ENCODE results near the gene LY6G6F. TPM values are rescaled to one million over a fixed set of nuclear protein-coding genes. Genes with fewer than 3 reads are reported as not detected.

LY6G6F gene
- total and polyA plus RNA-seq, 2 of the 13 experiments (the other 11 are each of a cell fraction or from before 2014, with no cell fraction given), result not detected

DNA sequence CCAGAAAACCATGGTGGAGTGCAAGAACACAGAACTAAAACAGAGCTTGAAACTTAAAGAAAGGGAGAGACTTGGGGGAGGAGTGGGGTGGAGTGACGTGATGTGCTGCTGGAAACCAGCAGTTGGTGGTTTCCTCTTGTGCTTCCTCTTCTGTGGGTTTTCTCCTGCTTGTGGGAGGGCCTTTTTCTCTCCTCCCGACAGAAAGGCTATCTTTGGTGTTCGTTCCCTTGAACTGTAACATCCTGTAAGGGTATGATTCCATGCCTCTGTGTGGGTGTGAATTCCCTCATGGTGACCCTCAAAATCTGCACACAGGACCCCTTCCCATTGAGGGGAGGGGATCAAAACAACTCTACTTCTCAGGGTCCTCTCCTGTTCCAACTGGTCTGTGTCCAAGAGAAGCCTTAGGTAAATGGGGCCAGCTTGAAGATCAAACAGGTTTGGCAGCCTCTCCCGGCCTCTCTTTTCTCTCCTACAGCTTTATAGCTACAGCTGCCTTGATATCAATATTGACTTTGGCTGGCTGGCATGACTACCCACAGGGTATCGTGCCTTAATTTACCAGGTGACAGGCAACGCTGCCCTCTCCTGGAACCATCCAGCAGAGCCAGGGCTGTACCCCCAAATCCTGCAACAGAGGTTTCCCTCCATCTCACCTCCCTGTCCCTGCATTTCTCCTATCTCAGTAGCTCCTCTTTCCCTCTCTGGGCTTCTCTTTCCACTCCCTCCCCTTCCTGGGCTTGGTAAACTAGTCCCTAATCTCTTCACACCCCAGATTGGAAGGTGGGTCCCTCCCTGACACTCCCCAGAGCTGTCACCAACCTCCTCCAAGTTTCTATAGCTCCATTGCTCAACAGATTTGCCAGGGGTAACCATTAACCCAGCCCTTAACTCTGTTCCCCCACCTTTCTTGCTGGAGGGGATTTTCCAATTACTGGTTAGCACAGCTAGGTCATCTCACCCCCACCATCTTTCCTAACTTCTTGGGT lies 31.6 kb downstream of the LY6G6F start:
- no peak overlapping the region for H2AFZ ChIP-seq (ENCODE audit: low read length)
- DNase-seq (ENCODE audit: low spot score) (peak; percentile 97), FAIRE-seq (peak; percentile 98), ATAC-seq (peak; percentile 25)
- peaks cover 16% of the 10 kb centered on the region; the same call in 1 of the 2 replicates for H4K20me1 ChIP-seq (ENCODE audit: insufficient read depth, low read length)
- H3K27me3 ChIP-seq (ENCODE audit: control insufficient read depth in 1 of 2, insufficient read depth in 2 of 2, low read length in 2 of 2), result no peaks in the 10 kb centered on the region; a peak in 1 of 5 replicates
- CTCF ChIA-PET (ENCODE audit: low intra/inter-chr PET ratio, low total read pairs), result interaction anchor here (1.7 kb wide), 1 partner anchor 9 kb away, joined by 4 read pairs; the partner anchor contains the start of gene DDAH2
- in situ Hi-C loops (cut with HindIII; ENCODE audit: extremely low pct_ligation_motif_present, low pct_unique_long_range_greater_than_20kb), result no loop called here
- H3K36me3 ChIP-seq (replicated peaks in 1 of 2; ENCODE audit: control insufficient read depth in 1 of 2, insufficient read depth in 2 of 2, low read length in 2 of 2), result peaks cover 7 to 22% of the 10 kb centered on the region in 2 experiments
- H3K4me2 ChIP-seq (ENCODE audit: low read depth, low read length), result peak overlapping the region; percentile 98
- intact Hi-C loops (cut with micrococcal nuclease; ENCODE audit: unreplicated experiment), result loop anchor here (1.0 to 5.0 kb wide), 4 partner anchors 9 to 97 kb away; partner anchors contain the start of genes ABHD16A, DDAH2 and LSM2
- POLR2A ChIA-PET, result interaction anchor here (0.8 to 11.3 kb wide), 60 partner anchors 9 to 1233 kb away, joined by 3 to 279 read pairs (median 8); partner anchors contain the start of genes ABHD16A, APOM, ATF6B and BAG6
- 1% methylated on average over 6 of the region's 6 CpGs for WGBS (ENCODE audit: low lambda C conversion rate)
- H3K4me1 ChIP-seq (ENCODE audit: insufficient read depth, low read length), result peaks cover 58% of the 10 kb centered on the region
- H3K9me3 ChIP-seq (ENCODE audit: low read length), result no peaks in the 10 kb centered on the region
- H3K4me3 ChIP-seq (replicated peaks in 1 of 3; ENCODE audit: insufficient read depth in 1 of 3, low read depth in 2 of 3, low read length in 3 of 3), result peak overlapping the region; percentile 48 to 92 (median 92)
- peaks cover 38% of the 10 kb centered on the region for H3K79me2 ChIP-seq (ENCODE audit: insufficient read depth, low read length)
- BruUV-seq (replicated peaks), result TSS peak; percentile 60
- H3K27ac ChIP-seq (ENCODE audit: extremely low read length, insufficient read depth, low read length), result peak overlapping the region; percentile 99
- peak overlapping the region; percentile 98 for H3K9ac ChIP-seq (ENCODE audit: insufficient read depth, low read depth, low read length)
- TF ChIP-seq ZNF670 (CRISPR knock-in tag; IDR thresholded peaks at IDR 0.05; ENCODE audit: borderline replicate concordance), result no peak
- no peak for TF ChIP-seq MTF2 (CRISPR knock-in tag; IDR thresholded peaks at IDR 0.05; ENCODE audit: borderline replicate concordance)
- TF ChIP-seq FOXM1 (CRISPR knock-in tag; IDR thresholded peaks at IDR 0.05), result no peak
- TF ChIP-seq ZFP82 (CRISPR knock-in tag; IDR thresholded peaks at IDR 0.05; ENCODE audit: borderline replicate concordance), result 0 out of 2 replicates have a peak, but pooled peaks have one; percentile 44
- 0 out of 2 replicates have a peak, but pooled peaks have one; percentile 73 for TF ChIP-seq ZNF205 (CRISPR knock-in tag; IDR thresholded peaks at IDR 0.05)
- peak; percentile 30; the same call in 1 of the 2 replicates for TF ChIP-seq ZNF567 (CRISPR knock-in tag; IDR thresholded peaks at IDR 0.05; ENCODE audit: borderline replicate concordance)
- TF ChIP-seq, protein P1, sequence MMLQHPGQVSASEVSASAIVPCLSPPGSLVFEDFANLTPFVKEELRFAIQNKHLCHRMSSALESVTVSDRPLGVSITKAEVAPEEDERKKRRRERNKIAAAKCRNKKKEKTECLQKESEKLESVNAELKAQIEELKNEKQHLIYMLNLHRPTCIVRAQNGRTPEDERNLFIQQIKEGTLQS (CRISPR knock-in tag; IDR thresholded peaks at IDR 0.05), result peak; percentile 32; the same call in 1 of the 2 replicates
- TF ChIP-seq ZC3H4 (CRISPR knock-in tag; IDR thresholded peaks at IDR 0.05; ENCODE audit: borderline replicate concordance), result no peak; the same call in none of the 2 replicates
- no peak for TF ChIP-seq IRF1 (CRISPR knock-in tag; IDR thresholded peaks at IDR 0.05; ENCODE audit: low read depth)
- TF ChIP-seq TRIM24 (CRISPR knock-in tag; IDR thresholded peaks at IDR 0.05), result no peak
- TF ChIP-seq KMT2A (CRISPR knock-in tag; IDR thresholded peaks at IDR 0.05), result no peak; the same call in 1 of the 2 replicates
- TF ChIP-seq JUN (CRISPR knock-in tag; IDR thresholded peaks at IDR 0.05), result no peak
- TF ChIP-seq FOXP1 (IDR thresholded peaks at IDR 0.05), result no peak; the same call in 1 of the 2 replicates
- TF ChIP-seq FOXP1 (CRISPR knock-in tag; IDR thresholded peaks at IDR 0.05), result peak; percentile 95
- TF ChIP-seq, protein P2, sequence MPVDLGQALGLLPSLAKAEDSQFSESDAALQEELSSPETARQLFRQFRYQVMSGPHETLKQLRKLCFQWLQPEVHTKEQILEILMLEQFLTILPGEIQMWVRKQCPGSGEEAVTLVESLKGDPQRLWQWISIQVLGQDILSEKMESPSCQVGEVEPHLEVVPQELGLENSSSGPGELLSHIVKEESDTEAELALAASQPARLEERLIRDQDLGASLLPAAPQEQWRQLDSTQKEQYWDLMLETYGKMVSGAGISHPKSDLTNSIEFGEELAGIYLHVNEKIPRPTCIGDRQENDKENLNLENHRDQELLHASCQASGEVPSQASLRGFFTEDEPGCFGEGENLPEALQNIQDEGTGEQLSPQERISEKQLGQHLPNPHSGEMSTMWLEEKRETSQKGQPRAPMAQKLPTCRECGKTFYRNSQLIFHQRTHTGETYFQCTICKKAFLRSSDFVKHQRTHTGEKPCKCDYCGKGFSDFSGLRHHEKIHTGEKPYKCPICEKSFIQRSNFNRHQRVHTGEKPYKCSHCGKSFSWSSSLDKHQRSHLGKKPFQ (CRISPR knock-in tag; IDR thresholded peaks at IDR 0.05; ENCODE audit: insufficient replicate concordance), result no peak
- no peak for TF ChIP-seq MAFK (conservative IDR thresholded peaks at IDR 0.05 in 1 of 2, IDR thresholded peaks at IDR 0.05 in 1 of 2; ENCODE audit: low read length in 2 of 2)
- TF ChIP-seq, protein P3, sequence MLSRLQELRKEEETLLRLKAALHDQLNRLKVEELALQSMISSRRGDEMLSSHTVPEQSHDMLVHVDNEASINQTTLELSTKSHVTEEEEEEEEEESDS (CRISPR knock-in tag; IDR thresholded peaks at IDR 0.05; ENCODE audit: borderline replicate concordance), result peak; percentile 87; the same call in 1 of the 2 replicates
- peak; percentile 31; the same call in 1 of the 2 replicates for TF ChIP-seq FOXK1 (CRISPR knock-in tag; IDR thresholded peaks at IDR 0.05; ENCODE audit: borderline replicate concordance, low read depth)
- TF ChIP-seq ZNF766 (CRISPR knock-in tag; IDR thresholded peaks at IDR 0.05; ENCODE audit: borderline replicate concordance), result no peak
